ENCODE results near the gene MEX3B.

DNA sequence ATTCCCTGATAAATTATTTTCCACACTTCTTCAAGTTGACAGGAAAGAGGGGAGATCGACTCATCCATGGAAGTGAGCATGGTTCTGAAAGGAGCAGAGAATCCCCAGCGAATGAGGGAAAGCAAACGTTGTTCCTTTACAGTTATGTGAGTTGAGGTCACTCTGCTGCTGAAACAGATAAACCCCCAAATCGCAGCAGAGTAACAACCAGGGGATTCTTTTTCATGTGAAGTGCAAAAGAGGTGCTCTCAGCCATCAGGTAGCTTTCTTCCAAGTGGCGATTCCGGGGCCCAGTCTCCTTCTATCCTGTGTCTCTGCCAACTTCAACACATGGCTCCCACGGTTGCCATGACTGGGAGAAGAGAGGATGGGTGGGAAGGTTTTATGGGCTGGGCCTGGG, 28.2 kb downstream of the MEX3B start:
- TF ChIP-seq GATA2 (IDR thresholded peaks at IDR 0.05; ENCODE audit: low read depth, low read length): no peak
- TF ChIP-seq GATA3 (IDR thresholded peaks at IDR 0.05; ENCODE audit: low read depth, low read length): no peak

All from SH-SY5Y (cell line).